Breast epithelium (tissue), 3 donors: ENCODE results near the gene ADORA3.

Experiments used
- POLR2A ChIP-seq: fragments of 450-650 bp; IDR thresholded peaks from one replicate; pipeline ENCODE4 v1.6.1; 2016; ENCODE audit warnings: antibody characterized with exemption, mild to moderate bottlenecking, moderate library complexity
- TF ChIP-seq, protein P1 (sequence below), 3 donors: fragments of 450-650 bp; IDR thresholded peaks; one replicate each; pipeline ENCODE4 v1.5.1; 2016 to 2017; ENCODE audit warnings: antibody characterized with exemption in 3 of 3, mild to moderate bottlenecking in 3 of 3, moderate library complexity in 3 of 3

DNA sequence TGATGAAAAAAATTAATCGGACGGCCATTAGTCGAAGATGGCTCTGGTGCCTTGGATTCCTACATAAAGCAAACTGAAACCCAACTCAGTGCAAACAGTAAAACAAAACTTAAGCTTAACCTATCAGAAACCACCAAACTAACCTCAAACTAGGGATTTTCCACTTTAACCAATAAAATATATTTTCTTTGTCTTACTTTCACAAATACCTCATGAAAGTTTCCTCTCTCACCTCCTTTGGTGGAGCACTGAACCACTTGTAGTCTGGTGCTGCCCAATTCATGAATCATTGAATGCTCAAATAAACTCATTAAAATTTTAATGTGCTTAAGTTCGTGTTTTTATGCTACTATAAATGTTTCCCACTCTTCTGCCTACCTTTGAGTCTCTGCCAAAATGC, 7.0 kb downstream of the ADORA3 start:
- TF ChIP-seq, protein P1, sequence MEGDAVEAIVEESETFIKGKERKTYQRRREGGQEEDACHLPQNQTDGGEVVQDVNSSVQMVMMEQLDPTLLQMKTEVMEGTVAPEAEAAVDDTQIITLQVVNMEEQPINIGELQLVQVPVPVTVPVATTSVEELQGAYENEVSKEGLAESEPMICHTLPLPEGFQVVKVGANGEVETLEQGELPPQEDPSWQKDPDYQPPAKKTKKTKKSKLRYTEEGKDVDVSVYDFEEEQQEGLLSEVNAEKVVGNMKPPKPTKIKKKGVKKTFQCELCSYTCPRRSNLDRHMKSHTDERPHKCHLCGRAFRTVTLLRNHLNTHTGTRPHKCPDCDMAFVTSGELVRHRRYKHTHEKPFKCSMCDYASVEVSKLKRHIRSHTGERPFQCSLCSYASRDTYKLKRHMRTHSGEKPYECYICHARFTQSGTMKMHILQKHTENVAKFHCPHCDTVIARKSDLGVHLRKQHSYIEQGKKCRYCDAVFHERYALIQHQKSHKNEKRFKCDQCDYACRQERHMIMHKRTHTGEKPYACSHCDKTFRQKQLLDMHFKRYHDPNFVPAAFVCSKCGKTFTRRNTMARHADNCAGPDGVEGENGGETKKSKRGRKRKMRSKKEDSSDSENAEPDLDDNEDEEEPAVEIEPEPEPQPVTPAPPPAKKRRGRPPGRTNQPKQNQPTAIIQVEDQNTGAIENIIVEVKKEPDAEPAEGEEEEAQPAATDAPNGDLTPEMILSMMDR (IDR thresholded peaks at IDR 0.05) = no peak
- TF ChIP-seq POLR2A = no peak
